ENCODE results near the gene PRUNE2. TPM values are rescaled to one million over a fixed set of nuclear protein-coding genes. Genes with fewer than 3 reads are reported as not detected.

Gene PRUNE2
- polyA plus RNA-seq, 1 donor (not counting 4 experiments of a cell fraction or from before 2014, with no cell fraction given) = 0.41 TPM

DNA sequence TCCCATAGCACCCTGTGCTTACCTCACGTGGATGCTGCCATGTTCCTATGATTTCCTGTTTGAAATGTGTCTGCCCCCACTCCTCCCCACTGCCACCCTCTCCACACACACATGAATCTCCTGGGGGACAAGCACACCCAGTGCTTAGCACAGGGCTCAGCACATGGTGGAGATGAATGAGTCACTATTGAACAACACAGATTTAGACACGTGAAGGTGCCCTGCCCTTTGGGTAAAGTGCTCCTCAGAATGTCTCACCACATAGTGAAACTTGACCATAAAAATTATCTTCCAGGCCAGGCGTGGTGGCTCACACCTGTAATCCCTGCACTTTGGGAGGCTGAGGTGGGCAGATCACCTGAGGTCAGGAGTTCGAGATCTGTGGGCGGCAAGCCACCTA is 240.5 kb downstream of the PRUNE2 start:
- Histone ChIP-seq H3K9ac (ENCODE audit: control insufficient read depth, extremely low read depth, insufficient read depth, low read length) (no peak overlapping the region), H3K9me3 (ENCODE audit: control insufficient read depth, low read depth, low read length) (no peaks in the 10 kb centered on the region), H3K9me1 (ENCODE audit: control insufficient read depth, extremely low read depth, insufficient read depth, low read length) (no peaks in the 10 kb centered on the region), H2AFZ (ENCODE audit: control insufficient read depth, low read length) (no peak overlapping the region), H3K27me3 (ENCODE audit: control insufficient read depth, extremely low read depth, insufficient read depth, low read length) (no peaks in the 10 kb centered on the region), H3K36me3 (ENCODE audit: control insufficient read depth in 2 of 2, extremely low read depth in 1 of 2, insufficient read depth in 2 of 2, low read length in 2 of 2) (no peaks in the 10 kb centered on the region), H3K4me2 (ENCODE audit: control insufficient read depth, extremely low read depth, insufficient read depth, low read depth, low read length) (no peak overlapping the region), H3K4me1 (ENCODE audit: control insufficient read depth, extremely low read depth, insufficient read depth, low read length) (no peaks in the 10 kb centered on the region), H3K4me3 (ENCODE audit: control insufficient read depth in 2 of 3, extremely low read depth in 1 of 3, insufficient read depth in 2 of 3, low read depth in 1 of 3, low read length in 3 of 3) (no peak overlapping the region), H3K27ac (ENCODE audit: control insufficient read depth, insufficient read depth, low read length) (no peak overlapping the region), H4K20me1 (ENCODE audit: control insufficient read depth, extremely low read depth, insufficient read depth, low read length) (no peaks in the 10 kb centered on the region), H3K79me2 (ENCODE audit: control insufficient read depth, insufficient read depth, low read length) (no peaks in the 10 kb centered on the region)
- no peak for DNase-seq (ENCODE audit: low read depth, low spot score)
- TF ChIP-seq CTCF (optimal IDR thresholded peaks at IDR 0.05 in 1 of 3, IDR thresholded peaks at IDR 0.05 in 1 of 3, conservative IDR thresholded peaks at IDR 0.05 in 1 of 3; ENCODE audit: extremely low read depth in 1 of 3, insufficient read depth in 2 of 3, low read length in 3 of 3) (no peak), EZH2 (IDR thresholded peaks at IDR 0.05; ENCODE audit: low read length) (no peak)
- no peak for FAIRE-seq
- dilution Hi-C loops (cut with MboI; ENCODE audit: extremely low pct_ligation_motif_present, low sequenced_read_pairs) = no loop called here

DNA sequence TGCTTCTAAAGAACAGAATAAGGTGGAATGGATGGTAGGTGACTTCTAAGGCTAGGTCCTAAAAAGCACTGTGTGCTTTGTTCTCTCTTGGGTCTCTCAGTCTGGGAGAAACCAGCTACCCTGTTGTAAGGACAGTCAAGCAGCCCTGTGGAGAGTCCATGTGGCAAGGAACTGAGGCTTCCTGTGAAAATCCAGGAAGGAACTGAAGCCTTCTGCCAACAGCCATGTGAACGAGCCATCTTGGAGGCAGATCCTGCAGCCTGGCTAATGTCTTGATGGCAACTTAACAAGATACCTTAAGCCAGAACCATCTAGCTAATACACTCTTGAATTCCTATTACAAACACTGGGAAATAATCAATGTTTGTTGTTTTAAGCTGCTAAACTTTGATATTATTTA is 241.8 kb downstream of the PRUNE2 start:
- Histone ChIP-seq H3K79me2 (ENCODE audit: control insufficient read depth, insufficient read depth, low read length) (no peaks in the 10 kb centered on the region), H2AFZ (ENCODE audit: control insufficient read depth, low read length) (no peak overlapping the region), H3K9me3 (ENCODE audit: control insufficient read depth, low read depth, low read length) (no peaks in the 10 kb centered on the region), H3K4me2 (ENCODE audit: control insufficient read depth, extremely low read depth, insufficient read depth, low read depth, low read length) (no peak overlapping the region), H3K27me3 (ENCODE audit: control insufficient read depth, extremely low read depth, insufficient read depth, low read length) (no peaks in the 10 kb centered on the region), H3K36me3 (ENCODE audit: control insufficient read depth in 2 of 2, extremely low read depth in 1 of 2, insufficient read depth in 2 of 2, low read length in 2 of 2) (no peaks in the 10 kb centered on the region), H3K9me1 (ENCODE audit: control insufficient read depth, extremely low read depth, insufficient read depth, low read length) (no peaks in the 10 kb centered on the region), H4K20me1 (ENCODE audit: control insufficient read depth, extremely low read depth, insufficient read depth, low read length) (no peaks in the 10 kb centered on the region), H3K27ac (ENCODE audit: control insufficient read depth, insufficient read depth, low read length) (no peak overlapping the region), H3K9ac (ENCODE audit: control insufficient read depth, extremely low read depth, insufficient read depth, low read length) (no peak overlapping the region), H3K4me3 (ENCODE audit: control insufficient read depth in 2 of 3, extremely low read depth in 1 of 3, insufficient read depth in 2 of 3, low read depth in 1 of 3, low read length in 3 of 3) (no peak overlapping the region), H3K4me1 (ENCODE audit: control insufficient read depth, extremely low read depth, insufficient read depth, low read length) (no peaks in the 10 kb centered on the region)
- dilution Hi-C loops (cut with MboI; ENCODE audit: extremely low pct_ligation_motif_present, low sequenced_read_pairs) = no loop called here
- DNase-seq (ENCODE audit: low read depth, low spot score) (no peak), FAIRE-seq (no peak)
- no peak for TF ChIP-seq EZH2 (IDR thresholded peaks at IDR 0.05; ENCODE audit: low read length)
- TF ChIP-seq CTCF (optimal IDR thresholded peaks at IDR 0.05 in 1 of 3, IDR thresholded peaks at IDR 0.05 in 1 of 3, conservative IDR thresholded peaks at IDR 0.05 in 1 of 3; ENCODE audit: extremely low read depth in 1 of 3, insufficient read depth in 2 of 3, low read length in 3 of 3) = no peak

Measured in keratinocyte (primary cell).